Nephron (organoid): ENCODE data around the gene ARGLU1.

Source experiments
- H3K27ac Mint-ChIP-seq, 3 experiments: 2 replicates each; pipeline ENCODE4 v1.8.0; 2020; ENCODE audit warnings: mixed read lengths in 3 of 3, mild to moderate bottlenecking in 2 of 3, moderate library complexity in 1 of 3
- H3K27me3 Mint-ChIP-seq: 2 replicates; pipeline ENCODE4 v1.8.0; 2021; ENCODE audit warnings: low read depth, mild to moderate bottlenecking, moderate library complexity, mixed read lengths
- H3K36me3 Mint-ChIP-seq: 2 replicates; pipeline ENCODE4 v1.8.0; 2020; ENCODE audit warnings: low read depth, mixed read lengths
- H3K4me1 Mint-ChIP-seq: 2 replicates; pipeline ENCODE4 v1.8.0; 2020; ENCODE audit warnings: mixed read lengths
- H3K4me3 Mint-ChIP-seq, 3 experiments: 2 replicates each; pipeline ENCODE4 v1.8.0; 2020; ENCODE audit warnings: mild to moderate bottlenecking in 3 of 3, mixed read lengths in 3 of 3, moderate library complexity in 2 of 3
- H3K9me3 Mint-ChIP-seq: 2 replicates; pipeline ENCODE4 v1.8.0; 2020; ENCODE audit warnings: mixed read lengths
- CTCF ChIP-seq, 3 experiments: fragments of 200-600 bp; sonication (generic); IDR thresholded peaks; one replicate each; pipeline ENCODE4 v1.5.0; 2021; ENCODE audit warnings: antibody characterized with exemption in 3 of 3; ENCODE audit not compliant: unreplicated experiment in 3 of 3

ARGLU1 gene

DNA sequence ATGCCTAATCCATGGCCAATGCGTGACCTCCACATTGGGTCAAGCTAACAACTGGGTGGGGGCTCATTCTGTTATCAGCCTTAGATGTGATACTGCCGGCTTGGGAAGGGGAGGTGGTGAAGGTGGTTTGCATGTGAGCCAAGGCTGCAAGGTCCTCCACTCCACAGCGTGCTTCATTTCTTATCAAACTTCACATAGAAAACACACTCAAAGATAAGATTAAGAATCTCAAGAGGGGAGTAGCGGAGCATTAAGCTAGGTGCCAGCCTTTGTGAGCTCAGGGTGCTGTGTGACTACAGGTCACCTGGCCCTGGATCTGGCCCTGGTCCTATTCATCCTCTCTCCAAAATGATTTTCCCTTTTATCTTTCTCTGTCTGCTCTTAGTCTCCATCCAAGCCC, 13.3 kb upstream of the ARGLU1 start:
- Mint-ChIP-seq H3K4me3 (no peak overlapping the region), H3K27ac (no peak overlapping the region), H3K27me3 (no peaks in the 10 kb centered on the region), H3K36me3 (peaks cover 9% of the 10 kb centered on the region), H3K4me1 (peaks cover 14% of the 10 kb centered on the region), H3K9me3 (peaks cover 9% of the 10 kb centered on the region)
- TF ChIP-seq CTCF (IDR thresholded peaks at IDR 0.05; ENCODE audit: unreplicated experiment in 3 of 3), result no peak

DNA sequence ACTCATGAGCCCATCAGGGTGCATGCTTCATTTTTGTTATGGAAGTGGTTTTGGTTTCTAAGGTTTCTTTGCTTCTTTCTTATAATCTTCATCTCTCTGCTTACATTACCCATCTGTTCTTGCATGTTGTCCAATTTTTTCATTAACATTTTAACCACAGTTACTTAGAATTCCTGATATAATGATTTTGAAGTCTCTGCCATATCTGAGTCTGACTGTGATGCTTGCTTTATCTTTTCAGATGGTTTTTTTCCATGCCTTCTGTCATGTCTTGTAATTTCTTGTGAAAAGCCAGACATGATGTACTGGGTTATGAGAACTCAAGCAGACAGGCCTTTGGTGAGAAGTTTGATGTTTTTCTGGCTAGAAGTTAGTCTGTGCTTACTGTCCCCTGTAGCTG, 8.0 kb upstream of the ARGLU1 start:
- no peak overlapping the region for H3K27ac Mint-ChIP-seq
- H3K4me3 Mint-ChIP-seq, result no peak overlapping the region
- no peaks in the 10 kb centered on the region for H3K9me3 Mint-ChIP-seq
- H3K36me3 Mint-ChIP-seq, result no peaks in the 10 kb centered on the region
- no peaks in the 10 kb centered on the region for H3K27me3 Mint-ChIP-seq
- TF ChIP-seq CTCF (IDR thresholded peaks at IDR 0.05; ENCODE audit: unreplicated experiment in 3 of 3), result no peak
- peaks cover 22% of the 10 kb centered on the region for H3K4me1 Mint-ChIP-seq

DNA sequence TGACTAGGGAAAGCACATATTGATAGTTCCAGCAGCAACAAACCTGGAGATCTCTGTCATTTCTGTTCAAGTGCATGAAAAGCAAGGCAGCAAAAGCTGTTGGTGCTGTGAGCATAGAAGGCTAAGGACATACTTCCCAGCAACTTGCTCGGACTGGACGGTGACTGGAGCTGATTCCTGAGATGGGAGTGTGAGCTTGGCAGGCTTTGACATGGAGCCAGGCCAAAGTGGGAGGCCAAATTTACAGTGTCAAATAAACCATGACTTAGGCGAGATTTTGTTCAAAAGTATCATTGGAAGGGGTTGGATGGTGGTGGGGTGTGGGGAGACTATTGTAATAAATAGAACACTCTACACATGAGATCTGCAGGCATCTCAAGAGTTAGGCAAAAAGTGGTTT, 5.9 kb upstream of the ARGLU1 start:
- H3K36me3 Mint-ChIP-seq, result no peaks in the 10 kb centered on the region
- H3K27ac Mint-ChIP-seq, result no peak overlapping the region

DNA sequence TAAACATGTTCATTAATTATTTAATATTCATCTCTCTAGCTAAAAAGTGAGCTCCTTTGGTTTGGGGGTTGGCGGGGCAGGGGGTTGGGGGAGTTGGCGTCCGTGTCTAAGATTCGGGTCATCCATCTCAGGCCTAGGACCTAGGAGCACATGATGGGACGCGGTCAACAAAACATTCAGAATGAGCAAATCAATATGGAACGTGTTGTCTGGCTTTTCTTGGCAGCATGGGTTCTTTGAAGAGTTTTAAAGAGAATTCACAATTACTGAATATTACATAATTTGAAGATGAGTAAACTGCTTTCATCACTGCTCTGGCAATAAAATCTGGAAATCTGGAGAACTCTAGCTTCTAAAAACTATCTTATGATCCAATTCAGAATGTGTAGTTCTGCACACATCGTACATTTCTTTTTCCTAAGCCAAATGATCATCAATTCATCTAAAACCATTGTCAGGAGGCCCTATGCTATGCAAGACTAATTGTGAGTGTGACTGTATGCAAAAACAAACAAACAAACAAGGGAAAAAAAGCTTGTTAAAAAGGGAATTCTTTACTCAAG, 5.4 kb upstream of the ARGLU1 start:
- Mint-ChIP-seq H3K27me3 (no peaks in the 10 kb centered on the region), H3K4me3 (no peak overlapping the region), H3K36me3 (no peaks in the 10 kb centered on the region), H3K27ac (no peak overlapping the region), H3K9me3 (no peaks in the 10 kb centered on the region), H3K4me1 (peaks cover 12% of the 10 kb centered on the region)
- no peak for TF ChIP-seq CTCF (IDR thresholded peaks at IDR 0.05; ENCODE audit: unreplicated experiment in 3 of 3)

More for the DNA sequence above, 5.9 kb upstream of the ARGLU1 start:
- no peaks in the 10 kb centered on the region for H3K27me3 Mint-ChIP-seq
- H3K4me3 Mint-ChIP-seq, result no peak overlapping the region
- TF ChIP-seq CTCF (IDR thresholded peaks at IDR 0.05; ENCODE audit: unreplicated experiment in 3 of 3), result no peak
- H3K9me3 Mint-ChIP-seq, result no peaks in the 10 kb centered on the region
- H3K4me1 Mint-ChIP-seq, result peaks cover 16% of the 10 kb centered on the region

- TF ChIP-seq CTCF (IDR thresholded peaks at IDR 0.05; ENCODE audit: unreplicated experiment in 3 of 3), result no peak
- Mint-ChIP-seq H3K9me3 (no peaks in the 10 kb centered on the region), H3K27ac (peak overlapping the region in 2 of 3 experiments; percentile 33 to 41), H3K4me1 (peaks cover 25% of the 10 kb centered on the region), H3K27me3 (no peaks in the 10 kb centered on the region), H3K4me3 (peak overlapping the region; percentile 65 to 79 (median 74)), H3K36me3 (no peaks in the 10 kb centered on the region)
Observed at GRCh38 chr13:106570299-106570852, 2.4 kb upstream of the ARGLU1 start.
